GM21529 (cell line): ENCODE results near the gene OR2Y1.
"Not testable (repeated sequence)": the region's sequence is repeated elsewhere in the genome, so short reads cannot be mapped to it uniquely, and the experiment has no call there.

ENCODE experiments used
- ATAC-seq: cut with Tn5 transposase; IDR thresholded peaks from one replicate; pipeline ENCODE4 v1.9.1; 2021; ENCODE audit not compliant: unreplicated experiment

The OR2Y1 gene

DNA sequence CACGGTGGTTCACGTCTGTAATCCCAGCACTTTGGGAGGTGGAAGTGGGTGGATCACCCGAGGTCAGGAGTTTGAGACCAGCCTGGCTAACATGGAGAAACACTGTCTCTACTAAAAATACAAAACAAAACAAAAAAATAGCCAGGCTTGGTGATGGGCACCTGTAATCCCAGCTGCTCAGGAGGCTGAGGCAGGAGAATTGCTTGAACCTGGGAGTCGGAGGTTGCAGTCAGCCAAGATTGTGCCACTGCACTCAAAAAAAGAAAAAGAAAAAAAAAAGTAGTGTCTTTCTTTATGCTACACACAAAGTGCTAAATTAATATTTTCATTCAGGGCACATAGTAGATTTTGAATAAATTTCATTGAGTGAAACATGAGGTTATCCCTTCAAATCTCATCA, 1.1 kb upstream of the OR2Y1 start:
- ATAC-seq = not testable (repeated sequence)

- ATAC-seq = no peak
Observed at GRCh38 chr5:180739271-180739670, 587 bp downstream of the OR2Y1 start.

DNA sequence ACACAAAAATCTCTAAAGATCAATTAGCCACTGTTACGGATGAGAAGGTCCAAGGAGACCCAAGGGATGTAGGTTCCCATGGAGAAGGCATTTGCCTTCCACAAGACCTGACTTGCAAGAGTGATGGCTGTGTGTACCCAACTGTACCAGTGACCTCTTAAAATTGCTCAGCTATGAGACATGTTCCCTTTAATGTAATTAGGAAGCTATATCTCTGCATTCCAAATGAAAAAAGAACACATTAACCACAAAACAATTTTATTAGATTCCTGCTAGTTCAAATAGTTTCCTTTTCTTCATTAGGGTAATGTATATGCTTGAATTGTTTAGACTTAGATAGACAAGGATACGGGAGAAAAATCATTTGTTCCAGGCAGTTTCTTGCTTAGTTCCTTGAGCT, 3.3 kb downstream of the OR2Y1 start:
- ATAC-seq = no peak

DNA sequence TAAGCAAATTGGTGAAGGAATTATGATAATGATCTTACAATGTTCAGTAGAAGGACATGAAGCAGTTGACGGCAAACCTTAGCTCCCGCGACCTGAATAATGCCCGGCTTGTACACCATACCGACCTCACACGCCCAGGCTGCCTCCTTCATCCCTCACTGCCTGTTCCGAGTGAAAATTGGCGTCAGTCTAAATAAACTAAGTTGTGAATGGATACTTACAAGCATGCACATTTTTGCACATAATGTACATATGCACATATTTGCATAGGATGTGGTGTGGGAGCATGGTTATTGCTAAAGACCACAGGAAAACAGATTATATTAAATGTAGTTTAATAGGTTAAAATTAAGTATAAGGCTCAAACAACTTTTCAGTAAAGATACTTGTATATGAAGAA, 14.9 kb downstream of the OR2Y1 start:
- ATAC-seq = no peak

DNA sequence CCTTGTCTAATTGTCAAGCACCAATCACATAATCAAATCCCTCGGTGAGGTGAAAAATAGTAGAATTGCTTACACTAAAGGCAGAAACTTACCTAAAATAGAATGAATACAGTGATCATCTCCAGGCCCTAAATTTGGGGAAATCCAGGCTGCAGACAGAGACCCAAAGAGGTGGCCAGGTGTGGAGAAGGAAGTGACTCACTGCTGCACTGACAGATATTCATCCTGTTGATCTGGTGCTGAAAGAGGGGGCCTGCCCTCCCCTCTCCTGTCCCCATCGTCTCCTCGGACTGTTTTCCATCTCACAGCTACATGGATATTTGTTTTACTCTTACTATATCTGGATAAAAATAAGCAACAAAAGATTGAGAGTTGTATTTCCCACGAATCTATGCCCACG, 15.9 kb downstream of the OR2Y1 start:
- ATAC-seq = no peak

- no peak for ATAC-seq
Observed at GRCh38 chr5:180720486-180720885, 19.4 kb downstream of the OR2Y1 start.

- no peak for ATAC-seq
Observed at GRCh38 chr5:180719781-180720180, 20.1 kb downstream of the OR2Y1 start.

- no peak for ATAC-seq
Observed at GRCh38 chr5:180718810-180719453, 20.9 kb downstream of the OR2Y1 start.

DNA sequence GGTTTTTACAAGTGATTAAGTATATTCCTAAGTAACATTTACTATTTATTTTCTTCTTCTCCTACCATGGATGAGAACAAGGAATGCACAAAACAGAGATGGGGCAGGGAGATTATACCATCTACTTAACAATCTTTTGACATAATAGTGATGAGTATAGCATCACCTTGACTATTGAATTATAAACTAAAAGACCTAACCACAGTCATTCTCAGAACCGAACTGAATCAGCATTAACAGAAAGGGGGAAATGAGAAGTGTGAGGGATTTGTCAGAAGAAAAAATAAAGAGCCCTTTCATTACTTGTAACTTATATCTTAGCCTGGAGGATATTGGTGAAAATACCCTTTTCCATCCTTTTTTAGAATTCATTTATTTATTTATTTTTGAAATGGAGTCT, 21.9 kb downstream of the OR2Y1 start:
- peak; percentile 55 for ATAC-seq

DNA sequence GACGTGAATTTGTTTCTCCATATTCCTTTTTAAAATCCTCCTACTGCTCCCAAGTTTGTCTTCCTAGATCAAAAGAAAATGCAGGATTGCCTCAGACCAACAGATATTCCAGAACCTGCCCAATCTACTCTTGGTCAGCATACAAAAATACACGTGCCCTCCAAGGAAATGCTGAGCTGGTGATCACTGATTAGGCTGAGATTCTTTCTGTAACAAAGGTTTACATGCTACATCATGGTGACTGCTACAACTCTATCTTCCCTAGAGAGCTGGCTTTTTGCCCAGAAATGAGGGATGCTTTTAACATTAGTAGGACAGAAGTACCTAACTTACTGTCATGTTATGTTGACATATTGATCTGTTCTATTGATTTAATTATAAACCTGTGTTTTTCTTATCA, 35.5 kb downstream of the OR2Y1 start:
- ATAC-seq = no peak

GRCh38 chr5:180703912-180704311, 35.9 kb downstream of the OR2Y1 start:
- no peak for ATAC-seq

DNA sequence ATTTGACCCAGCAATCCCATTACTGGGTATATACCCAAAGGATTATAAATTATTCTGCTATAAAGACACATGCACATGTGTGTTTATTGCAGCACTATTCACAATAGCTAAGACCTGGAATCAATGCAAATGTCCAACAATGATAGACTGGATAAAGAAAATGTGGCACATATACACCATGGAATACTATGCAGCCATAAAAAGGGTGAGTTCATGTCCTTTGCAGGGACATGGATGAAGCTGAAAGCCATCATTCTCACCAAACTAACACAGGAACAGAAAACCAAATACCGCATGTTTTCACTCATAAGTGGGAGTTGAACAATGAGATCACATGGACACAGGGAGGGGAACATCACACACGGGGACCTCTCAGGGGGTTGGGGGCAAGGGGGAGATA, 36.5 kb downstream of the OR2Y1 start:
- ATAC-seq = not testable (repeated sequence)

DNA sequence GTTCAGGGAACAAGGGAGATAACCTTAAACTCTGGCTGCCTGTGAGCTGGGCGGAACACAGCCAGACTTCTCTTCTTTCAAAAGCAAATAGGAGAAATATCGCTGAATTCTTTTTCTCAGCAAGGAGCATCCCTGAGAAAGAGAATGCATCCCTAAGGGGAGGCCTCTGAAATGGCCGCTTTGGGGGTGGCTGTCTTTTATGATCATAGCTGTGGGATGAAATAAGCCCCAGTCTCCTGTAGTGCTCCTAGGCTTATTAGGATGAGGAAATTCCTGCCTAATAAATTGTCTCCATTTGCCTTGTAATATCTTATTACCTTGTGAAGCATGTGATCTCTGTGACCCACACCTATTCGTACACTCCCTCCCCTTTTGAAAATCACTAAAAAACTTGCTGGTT, 39.4 kb downstream of the OR2Y1 start:
- not testable (repeated sequence) for ATAC-seq

GRCh38 chr5:180699042-180699441, 40.8 kb downstream of the OR2Y1 start:
- ATAC-seq = no peak

- ATAC-seq = no peak
Observed at GRCh38 chr5:180696116-180696515, 43.7 kb downstream of the OR2Y1 start.

DNA sequence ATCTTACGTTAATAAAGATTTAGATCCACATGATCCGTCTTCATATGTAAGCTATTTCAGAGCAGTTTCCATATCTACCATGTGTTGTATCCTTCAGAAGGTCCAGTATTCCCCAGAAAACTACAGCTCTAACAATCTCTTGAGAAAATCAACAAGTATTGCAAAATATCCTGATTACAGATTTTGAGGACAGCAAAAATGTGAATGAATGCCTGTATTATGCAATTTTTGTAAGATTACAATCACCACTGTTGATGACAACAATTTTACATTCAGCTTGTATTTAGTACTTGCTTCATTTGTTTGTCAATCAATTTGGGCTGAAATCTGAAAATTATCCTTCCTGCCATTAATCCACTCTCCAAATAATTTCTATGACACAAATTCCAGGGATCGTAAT, 47.4 kb downstream of the OR2Y1 start:
- no peak for ATAC-seq

DNA sequence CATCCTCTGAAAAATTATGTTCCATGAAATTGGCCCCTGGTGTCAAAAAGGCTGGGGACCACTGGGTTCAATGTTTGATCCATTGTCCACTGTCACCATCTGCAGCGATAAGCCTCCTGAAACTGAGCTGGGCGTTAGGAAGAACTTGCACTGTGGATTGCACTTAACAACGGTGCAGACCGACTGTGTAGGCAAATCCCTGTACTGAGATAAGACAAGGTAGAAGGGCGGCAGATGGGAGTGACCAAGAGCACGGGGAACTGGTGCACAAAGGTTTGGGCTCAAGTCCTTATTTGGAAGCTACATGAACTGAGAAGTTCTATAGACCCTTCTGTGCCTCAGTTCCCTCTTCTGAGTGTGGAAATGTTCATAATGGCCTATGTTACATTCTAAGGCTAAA, 48.8 kb downstream of the OR2Y1 start:
- ATAC-seq = no peak

GRCh38 chr5:180690562-180690961, 49.3 kb downstream of the OR2Y1 start:
- no peak for ATAC-seq

DNA sequence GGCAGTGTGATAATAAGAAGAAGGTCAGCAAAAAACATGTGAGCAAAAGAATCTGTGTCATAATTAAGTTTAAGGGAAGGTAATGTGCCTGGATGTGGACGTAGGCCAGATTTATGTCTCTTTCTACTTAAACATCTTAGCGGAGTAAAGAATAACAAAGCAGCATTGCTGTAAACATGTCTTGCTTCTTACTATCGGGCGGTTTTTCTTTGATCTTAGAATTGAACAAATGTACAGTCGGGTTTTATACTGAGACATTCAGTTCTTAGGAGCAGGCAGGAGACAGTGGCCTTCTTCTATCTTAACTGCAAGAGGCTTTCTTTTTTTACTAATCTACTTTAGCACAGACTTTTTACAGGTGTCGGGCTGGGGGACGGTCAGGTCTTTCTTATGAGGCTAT, 50.1 kb downstream of the OR2Y1 start:
- ATAC-seq = no peak
